ENCODE measurements around the gene PTCHD4.

The PTCHD4 gene

DNA sequence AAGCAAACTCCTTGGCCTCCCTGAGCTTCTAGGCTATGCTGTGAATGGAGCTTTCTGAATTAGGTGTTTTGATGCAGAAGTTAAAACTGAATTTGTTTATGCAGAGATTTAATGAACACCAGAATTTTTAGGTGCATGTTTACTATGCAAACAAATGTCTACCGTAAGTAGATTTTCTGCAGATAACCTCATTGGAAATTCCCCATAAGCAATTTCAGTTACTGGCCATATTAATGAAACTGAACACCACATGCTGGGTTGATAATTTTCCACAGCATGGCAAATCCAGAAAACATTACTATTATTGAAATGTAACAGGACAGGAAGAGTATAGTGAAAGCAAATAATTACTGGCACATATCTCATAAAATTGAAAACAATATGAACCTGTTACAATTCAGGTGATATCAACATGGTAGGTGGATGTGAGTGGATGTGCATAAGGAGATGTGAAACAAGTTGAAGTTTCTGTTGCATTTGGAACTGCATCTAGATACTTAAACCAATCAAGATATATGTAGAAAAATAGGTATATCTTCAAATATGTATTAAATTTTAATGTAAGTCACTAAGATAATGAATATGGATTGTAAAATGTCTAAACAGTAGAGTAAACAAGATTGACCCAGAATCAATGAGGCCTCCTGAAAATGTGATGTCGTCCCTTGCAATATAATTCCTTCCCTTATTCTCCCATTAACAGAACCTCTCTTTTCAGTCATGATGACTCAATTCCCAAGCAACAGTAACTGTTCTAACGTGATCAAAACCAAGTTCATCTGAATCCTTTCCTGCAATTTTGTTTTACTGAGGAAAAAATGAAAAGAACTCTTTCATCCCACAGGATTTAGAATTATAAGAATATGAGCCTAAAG lies 11.0 kb downstream of the PTCHD4 start:
- DNase-seq: no peak

DNA sequence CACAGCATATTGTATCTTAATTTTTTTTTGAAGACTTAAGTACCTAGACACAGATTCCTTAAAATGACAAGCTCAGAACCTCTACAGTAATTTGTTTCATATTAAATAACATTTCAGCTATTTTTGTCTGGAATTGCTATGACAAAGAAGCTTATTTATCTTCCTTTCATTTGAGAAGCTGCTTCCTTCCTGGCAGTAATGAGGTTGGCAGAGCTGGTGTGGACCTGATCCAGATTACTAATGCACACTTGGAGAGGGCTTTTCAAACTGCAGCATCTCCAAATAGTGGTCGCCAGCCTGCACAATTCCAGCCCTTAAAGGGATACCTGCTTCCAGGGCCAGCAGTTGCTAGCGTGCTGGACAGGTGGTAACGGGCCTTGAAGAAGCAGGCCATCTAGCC lies 12.1 kb downstream of the PTCHD4 start:
- DNase-seq: no peak

DNA sequence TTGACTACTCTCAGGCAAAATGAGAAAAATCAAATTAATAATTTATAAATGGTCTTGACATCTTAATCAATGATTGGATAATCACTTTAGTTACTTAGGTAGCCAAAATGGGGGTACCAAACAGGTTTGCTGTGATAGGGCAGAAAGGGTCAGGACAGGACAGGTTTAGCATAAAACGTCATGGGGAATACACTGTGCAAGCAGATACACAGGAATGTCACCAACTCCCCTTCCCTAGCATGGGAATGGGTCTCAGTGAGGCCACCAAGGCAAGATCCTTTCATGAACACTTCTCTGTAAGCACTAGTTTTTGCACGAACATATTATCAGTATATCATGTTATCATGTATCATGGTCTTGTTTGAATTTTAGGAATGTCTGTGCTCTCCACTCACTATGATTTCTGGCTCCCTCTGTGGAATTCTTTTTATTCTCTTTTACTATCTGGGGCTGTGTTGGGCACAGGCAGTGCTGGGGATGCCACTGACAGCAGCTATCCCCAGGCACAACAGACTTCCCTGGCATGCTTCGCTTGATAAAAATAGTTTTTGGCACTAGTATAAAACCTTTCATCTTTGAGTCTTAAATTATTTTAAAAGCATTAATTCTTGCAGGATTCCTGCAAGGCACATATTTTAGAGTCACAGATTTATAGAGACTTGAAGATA lies 18.3 kb downstream of the PTCHD4 start:
- DNase-seq: no peak

DNA sequence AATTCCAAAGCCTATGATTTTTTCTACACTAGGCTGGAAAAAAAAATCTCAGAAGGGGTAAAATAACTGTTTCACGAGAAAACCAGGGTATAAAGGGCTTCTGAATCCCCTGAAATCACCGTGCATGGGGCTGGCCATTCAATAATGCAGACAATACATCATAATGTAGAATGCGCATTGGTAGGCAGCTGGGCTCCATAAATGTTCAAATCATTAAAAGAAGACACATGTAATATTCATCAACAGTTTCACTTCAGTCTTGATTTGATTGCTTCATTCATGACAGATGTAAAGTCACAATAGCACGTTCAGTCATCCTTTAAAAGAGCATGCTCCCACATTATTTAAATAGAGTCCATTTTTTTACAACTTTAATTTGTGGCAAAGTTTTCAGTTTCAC lies 20.5 kb downstream of the PTCHD4 start:
- no peak for DNase-seq

DNA sequence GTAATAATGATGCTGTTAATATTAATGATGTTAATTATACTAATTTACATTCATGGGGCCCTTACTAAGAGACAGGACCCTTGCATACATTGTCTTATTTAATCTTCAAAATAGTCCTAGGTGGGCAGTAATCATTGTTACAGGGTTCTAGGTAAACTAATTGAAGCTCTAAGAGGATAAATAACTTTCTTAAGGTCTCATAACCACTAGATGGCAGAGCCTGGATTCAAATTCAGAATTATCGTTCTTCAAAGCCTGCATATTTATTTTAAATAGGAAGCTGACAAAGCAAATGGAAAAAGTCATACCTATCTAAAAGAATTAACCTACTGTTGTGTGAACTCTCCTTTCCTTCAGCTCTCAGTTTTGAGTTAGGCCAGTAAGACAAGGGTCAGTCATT lies 23.5 kb downstream of the PTCHD4 start:
- no peak for DNase-seq

DNA sequence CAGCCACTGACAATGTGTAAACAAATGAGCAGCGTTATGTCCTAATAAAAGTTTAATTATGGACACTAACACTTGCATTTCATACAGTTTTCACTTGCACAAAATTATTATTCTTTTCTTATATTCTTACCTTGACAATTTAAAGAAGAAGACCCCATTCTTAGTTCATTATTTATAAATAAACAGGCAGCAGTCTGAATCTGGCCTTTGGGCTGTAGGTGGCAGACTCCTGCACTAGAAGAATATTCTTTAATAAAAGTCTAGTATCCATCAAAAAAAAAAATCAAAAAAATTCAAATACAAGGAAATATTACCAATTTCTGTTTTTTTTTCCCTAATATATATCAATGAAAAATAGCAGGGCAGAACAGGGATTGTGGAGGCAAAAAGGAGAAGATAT lies 24.8 kb downstream of the PTCHD4 start:
- DNase-seq: no peak

DNA sequence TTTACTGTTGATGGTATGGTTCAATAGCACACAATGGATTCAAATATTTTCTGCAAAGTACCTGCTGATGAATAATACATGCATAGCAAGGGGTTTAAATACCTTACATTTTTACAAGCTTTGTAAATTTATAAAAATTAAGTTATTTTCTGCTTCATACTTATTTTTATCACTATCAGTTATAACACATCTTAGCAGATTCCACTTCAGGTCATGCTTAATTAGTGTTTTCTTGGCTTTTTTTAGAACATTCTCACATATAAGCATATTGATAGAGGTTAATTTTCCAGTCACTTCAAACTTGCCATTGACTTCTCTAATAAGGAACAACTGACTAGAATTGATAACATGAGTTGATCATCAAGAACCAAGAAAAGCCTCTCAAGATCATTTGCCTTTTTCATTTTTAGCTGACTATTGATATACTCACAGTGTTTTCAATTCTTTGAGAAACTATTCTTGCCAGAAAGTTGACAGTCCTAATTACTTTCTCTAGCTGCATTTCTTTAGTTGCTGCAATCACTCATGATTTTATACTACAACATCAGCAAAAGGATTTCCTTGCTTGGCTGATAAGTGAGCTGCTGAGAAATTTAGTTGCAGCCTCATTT lies 25.8 kb downstream of the PTCHD4 start:
- no peak for DNase-seq

DNA sequence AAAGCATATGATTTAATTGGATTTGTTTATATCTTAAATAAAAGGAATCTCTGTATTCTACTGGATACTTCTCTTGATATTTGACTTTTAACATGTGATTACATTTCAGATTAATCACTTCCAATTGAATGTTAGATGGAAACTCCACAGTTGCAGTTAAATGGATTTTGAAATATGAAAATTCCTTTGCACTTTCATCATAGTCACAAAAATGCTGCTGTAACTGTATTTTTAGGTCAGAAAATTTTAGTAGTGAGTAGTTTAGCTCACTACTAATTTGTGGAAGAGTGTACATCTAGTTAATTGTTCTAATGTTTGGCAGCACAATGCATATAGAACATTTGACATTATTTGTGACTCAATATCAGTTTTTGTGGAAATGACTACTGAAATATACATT lies 26.8 kb downstream of the PTCHD4 start:
- DNase-seq: no peak

DNA sequence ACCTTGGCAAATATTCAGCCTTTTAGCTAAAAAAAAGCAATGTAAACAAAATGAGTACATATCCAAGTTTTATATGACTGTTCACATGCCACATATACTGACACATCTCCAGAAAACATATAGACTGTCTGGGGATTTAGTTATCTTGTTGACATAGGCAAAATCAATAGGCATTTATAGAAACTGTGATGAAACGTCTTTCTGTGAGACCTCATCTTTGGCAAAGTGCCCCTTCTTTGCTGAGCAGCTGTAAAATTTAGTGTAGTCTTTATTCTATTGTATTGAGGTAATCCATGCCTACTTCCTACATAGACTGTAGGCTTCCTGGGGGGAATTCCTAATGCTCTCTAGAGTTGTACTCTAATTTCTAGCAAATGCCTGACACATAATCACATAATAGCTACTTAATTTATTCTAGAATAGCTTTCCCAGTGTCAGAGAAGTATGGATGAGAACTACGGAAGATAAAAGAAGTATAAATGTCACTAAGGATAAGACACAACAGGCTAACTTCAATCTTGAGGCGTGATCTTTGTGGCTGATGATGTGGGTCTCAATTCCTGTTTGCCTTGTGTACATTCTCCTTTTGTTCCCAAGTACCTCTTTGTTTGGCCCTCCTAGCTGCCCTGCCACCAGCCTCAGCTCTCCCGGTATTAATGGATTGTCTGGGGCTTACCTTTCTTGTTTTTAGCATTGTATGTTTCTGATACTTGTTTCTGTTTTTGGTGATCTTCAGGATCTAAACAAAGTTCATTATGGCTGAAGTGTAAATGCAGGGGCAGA lies 30.6 kb downstream of the PTCHD4 start:
- DNase-seq: no peak

DNA sequence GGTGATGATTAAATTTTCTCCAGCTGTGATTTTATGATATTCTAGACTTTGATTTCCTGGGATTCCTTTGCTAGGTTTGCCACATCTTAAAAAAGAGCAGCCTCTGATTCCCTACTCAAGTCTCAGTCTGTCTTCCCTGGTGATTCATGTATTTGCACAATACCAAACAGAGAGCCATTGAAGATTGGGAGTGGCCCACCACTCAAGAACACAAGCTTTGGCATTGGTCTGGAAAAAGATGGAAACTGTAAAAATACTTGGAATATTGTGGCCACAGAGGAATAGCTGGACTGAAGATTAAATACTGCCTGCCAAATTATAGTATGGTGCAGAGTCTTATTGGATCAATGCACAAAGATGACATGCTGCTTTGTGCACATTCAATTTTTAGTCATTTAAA lies 32.9 kb downstream of the PTCHD4 start:
- DNase-seq: no peak

DNA sequence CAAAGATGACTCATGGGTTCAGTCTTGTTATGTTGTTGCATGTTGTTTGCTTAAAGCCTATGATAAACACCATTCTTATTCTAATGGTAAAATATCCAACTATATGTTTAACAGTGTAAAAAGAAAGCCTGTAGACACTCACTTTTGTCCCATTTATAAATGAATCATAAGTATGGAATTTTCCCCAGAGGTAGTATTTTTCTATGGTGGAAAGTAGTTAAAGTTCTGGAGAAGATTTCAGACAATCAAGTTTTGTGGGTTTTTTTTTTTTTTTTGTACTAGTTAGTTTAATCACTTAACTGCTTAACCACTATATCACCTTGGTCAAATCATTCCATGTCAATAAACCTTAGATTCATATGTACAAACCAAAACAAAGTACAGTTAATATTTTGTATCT lies 35.8 kb downstream of the PTCHD4 start:
- no peak for DNase-seq

DNA sequence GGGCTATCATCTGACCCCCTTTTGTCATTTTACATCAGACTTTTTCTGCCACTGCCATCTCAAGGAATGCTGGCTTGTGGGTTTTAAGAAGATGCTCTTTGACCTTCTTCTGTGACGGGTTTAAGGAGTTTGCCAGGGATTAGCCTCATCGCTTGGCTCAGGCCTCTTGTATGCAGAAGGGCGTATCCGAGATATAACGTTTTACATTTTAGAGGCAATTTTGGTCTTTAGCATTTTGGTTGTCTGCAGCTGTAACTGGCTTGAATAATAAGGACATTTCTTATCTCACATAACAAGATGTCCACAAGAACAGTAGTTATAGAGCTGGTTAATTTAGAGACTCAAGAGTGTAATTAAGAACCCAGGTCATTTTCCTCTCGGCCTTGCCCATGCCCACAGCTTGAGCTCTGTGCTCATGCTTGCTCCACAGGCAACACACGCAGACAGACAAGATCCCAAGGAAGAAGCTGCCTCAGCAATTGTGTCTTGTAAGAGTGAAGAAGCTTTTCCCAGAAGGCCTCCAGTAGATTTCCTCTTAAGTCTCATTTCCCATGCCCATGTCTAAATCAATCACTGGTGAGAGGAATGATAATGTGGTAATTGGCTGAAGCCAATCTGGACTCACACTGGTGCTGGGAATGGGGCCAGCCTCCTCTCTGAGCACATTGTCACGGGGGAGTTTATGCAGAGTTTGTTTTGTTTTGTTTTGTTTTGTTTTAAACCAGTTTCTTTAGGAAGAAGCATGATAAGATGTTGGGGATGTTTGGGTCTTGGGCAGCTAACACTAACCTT lies 36.8 kb downstream of the PTCHD4 start:
- DNase-seq: no peak

DNA sequence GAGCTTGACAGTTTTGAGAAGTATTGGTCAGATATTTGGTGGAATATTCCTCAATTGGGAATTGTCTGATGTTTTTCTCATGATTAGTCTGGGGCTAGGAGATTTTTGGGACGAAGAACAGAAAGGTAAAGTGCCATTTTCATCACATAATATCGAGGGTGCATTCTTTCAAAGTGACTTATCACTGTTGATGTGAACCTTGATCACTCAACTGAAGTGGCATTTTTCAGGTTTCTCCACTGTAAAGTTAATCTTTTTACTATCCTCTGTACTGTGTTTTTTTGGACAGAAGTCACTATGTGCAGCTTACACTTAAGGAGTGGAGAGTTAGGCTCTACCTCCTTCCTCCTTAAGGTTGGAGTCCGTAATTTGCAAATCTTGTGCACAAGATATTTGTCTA lies 39.2 kb downstream of the PTCHD4 start:
- no peak for DNase-seq

DNA sequence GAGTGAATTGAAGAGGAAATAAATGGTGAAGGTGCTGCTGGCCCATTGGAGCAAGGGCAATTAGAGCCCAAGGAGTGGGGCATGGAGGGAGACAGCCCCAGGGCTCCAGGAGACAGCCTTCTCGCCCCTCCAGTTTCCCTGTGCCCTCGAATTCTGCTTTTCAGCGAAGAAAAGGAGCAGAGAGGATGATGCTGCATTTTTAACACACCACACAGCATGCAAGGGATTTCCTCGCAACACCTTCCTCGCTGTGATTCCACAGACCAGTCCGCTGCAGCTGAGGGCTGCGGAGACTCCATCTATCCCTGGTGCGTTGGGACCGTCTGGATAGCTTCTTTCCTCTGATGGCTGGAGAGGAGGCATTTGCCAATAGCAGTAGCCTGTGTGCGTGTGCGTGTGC lies 41.7 kb downstream of the PTCHD4 start:
- no peak for DNase-seq

DNA sequence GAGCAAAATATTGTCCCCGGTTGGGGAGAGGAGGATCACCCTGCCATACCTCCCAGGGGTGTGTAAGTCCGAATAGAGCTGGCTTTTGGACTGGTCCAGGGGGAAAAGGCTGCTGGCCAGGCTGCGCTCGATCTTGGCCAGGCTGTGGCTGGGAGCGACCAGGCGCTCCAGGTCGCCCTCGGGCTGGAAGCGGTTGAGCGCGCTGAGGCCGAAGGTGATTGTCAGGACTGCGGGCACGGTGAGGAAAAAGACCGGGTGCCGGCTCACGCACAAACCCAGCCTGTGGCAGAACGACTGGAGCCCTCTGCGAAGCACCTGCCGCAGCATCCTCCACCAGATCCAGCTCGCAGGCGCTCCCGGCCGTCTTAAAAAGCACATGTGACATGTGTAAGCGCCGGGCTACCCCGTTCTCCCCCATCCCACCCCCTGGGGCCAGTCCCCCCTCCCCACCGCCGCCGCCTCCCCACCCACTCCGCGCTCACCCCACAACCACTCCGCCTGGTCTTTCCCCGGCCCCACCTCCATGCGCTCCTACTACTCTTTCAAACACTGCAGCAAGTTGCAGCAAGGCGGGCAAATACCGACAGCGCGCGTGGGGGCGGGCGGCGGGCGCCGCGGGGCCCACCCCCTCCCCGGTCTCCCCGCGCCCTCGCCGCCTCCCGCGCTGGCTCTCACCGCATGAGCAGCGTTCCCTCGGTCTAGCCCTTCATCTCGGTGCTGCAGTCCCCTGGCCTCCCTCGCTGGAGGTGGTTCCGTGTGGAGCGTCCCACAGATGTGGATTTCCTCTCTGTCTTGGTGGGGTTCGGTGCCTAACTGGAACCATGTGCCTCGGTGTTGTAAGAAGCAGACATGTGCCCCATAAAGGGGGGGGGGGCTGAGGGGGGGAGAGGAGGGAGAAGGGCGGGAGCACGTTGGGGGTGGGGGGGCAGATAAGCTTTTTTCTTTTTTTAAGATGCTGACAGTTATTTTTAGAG lies 42.4 kb downstream of the PTCHD4 start:
- no peak for DNase-seq

DNA sequence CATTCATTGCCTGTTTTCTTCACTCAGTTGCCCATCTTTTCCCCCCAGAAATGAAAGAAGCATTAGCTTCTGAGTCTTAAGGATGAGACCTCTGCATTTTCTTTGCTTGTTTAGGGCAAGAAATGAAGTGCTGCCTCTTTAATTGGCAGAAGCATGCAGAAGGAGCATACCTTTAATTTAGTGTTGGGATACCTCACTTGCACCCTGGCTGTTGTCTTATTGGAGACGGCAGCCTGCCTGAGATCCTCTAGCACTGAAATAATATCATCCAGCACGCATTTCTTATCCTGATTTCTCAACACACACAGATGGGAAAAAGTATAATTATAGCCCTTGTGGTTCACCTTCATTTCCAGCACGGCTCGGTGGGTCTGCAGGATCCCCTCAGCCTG lies 43.1 kb downstream of the PTCHD4 start:
- DNase-seq: no peak

DNA sequence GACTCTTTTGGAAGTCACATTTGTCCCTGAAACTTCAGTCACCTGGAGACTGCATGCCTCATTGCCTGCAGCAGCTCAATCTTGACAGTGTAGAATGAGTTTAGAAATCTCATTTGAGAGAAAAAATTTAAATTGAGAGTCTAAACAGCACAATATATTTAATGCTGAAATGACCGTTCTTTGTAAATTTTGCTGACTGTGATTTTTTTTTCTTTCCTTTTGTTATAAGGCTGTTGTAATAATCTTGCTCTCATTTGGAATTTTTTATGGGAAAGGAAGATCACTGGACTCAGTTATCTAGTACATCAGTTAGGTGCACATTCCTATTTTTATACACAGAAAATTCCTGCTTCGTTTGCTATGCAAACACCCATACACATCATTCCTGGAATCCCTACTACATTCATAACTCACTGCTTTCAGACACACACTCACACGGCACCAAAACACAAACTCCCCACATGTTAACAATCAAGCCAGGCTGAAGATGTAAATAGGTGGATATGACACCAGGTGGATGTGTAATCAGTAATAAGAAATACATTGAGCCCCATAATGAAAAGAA lies 43.8 kb downstream of the PTCHD4 start:
- DNase-seq: no peak

DNA sequence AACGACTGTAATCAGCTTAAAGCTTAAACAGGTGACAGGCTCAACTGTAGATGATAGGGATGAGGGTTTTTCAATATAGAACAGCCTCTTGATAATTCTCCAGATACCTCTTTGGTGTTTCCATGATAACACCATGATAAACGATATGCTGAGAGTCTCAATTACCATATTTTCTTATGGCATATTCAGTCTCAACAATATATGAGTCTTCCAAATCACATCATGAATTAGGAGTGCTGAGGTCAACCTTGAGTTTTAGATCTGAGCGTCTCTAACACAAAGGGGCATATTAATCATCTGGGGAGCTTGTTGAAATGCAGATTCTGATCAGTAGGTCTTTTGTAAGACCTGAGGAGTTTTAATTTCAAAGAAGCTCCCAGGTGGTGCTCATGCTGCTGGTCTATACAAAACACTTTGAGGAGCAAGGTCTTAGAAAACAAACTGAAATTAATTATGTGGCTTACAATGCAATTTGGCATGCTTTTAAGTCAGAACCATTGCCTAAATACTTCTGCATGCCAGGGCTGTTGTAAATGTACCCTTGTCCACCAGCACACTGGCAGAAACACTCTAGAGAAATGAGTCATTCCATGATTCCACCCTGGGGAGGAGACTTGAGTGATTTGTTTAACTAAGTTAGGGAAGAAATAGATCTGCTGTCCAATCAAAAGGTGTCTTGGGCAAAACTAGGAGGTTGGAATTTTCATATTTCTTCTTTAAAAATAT lies 49.6 kb downstream of the PTCHD4 start:
- DNase-seq: no peak

All from NCI-H2171 (cell line).